ENCODE results near the gene ZC3H12D.

Gene ZC3H12D

DNA sequence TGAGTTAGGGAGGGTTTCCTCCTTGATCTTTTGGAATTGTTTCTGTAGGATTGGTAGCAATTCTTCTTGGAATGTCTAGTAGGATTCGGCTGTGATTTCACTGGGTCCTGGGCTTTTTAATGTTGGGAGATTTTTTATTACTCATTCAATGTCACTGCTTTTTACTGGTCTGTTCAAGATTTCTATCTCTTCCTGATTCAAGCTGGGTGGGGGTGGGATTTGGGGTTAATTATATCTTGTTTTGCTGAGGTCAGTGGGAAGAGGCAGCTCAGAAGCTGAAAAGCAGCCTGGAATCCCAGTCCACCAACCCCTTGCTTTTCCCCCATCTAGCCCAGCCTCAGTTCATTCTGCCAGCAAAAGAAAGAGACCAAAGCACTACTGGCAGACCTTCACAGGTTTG, 45.2 kb downstream of the ZC3H12D start:
- DNase-seq = no peak

GRCh38 chr6:149438855-149439254, 46.0 kb downstream of the ZC3H12D start:
- DNase-seq = no peak

- DNase-seq = no peak
Observed at GRCh38 chr6:149437212-149437611, 47.6 kb downstream of the ZC3H12D start.

GRCh38 chr6:149436647-149437046, 48.2 kb downstream of the ZC3H12D start:
- no peak for DNase-seq

- DNase-seq = no peak
Observed at GRCh38 chr6:149435919-149436586, 48.8 kb downstream of the ZC3H12D start.

- DNase-seq = no peak
Observed at GRCh38 chr6:149433881-149434280, 50.9 kb downstream of the ZC3H12D start.

DNA sequence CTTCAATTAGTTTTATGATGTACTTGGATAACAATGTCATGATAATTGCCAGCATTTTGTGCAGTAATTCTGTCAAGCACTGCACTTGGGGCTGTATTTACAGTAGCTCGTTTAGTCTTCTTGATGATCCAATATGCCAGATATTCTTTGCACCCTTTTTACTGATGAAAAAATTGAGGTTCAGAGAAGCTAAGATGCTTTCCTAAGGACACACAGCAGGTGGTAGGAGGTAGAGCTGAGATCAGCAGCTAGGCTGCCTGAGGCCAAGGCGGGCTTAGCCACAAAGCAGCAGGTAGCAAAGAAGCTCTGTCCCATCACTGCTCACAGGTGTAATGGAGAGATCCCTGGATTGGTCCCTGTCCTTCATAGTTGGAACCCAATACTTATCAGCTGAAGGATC, 51.4 kb downstream of the ZC3H12D start:
- no peak for DNase-seq

GRCh38 chr6:149431905-149432775, 52.7 kb downstream of the ZC3H12D start:
- DNase-seq = peak; percentile 69

DNA sequence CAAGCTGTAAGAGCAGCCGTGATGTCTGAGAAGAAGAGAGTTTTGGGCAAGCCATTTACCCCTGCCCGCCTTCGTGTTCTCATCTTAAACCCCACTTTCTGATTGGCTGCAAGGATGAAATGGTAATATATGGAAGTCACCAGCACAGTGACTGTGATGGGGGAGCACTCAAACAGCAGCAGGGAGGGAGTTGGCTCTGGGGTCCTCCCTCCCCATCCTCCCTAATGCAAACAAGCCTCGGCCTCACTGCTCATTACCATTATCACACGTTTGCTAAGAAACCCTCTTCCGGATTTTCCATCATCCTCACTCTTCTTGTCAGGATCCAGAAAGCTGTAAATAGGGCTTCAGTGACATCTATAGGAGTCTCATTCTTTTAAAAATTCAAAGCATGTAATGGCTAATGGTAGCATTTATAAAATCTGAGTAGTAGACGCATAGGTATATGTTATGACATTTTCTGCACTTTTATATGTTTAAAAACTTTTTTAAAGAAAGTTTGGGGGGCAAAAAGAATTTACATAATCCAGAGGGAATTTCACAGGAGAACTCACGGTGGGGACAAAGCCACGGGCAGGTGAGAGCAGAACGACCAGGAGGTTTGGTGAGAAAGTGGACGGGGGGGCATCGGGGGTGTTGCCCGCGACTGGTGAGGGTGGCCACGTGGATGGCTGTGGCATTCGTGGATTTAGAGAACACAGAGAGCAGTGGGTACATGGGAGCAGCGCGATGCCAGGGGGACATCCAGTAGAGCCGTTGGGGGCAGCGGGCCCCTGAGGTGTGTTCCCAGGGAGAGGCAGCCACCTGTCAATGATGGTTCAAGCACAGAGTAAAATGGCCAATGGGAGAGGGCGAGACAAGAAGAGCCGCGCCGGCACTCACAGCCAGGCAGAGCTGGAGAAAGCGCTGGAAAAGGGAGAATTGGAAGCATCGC, 55.1 kb downstream of the ZC3H12D start:
- DNase-seq = no peak

DNA sequence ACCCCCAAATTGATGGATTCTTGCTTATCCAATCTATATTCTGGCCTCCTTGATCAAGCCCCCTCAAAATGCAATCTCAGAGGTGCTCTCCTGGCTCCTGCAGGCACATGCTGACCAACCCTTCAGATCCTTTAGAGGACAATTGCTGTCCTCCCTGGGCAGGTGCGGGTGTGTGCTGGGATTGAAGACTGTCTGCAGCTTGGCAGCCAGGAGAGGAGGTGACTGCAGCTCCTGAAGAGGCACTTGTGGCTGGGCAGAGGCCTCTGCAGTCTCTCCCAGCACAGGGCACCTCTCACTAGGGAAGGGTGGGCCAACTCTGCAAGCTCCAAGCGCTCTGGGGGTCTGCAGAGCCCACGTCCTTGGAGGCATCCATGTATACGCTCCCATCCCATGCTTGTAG, 56.2 kb downstream of the ZC3H12D start:
- no peak for DNase-seq

- DNase-seq = no peak
Observed at GRCh38 chr6:149425754-149426153, 59.1 kb downstream of the ZC3H12D start.

- DNase-seq = no peak
Observed at GRCh38 chr6:149425224-149425623, 59.6 kb downstream of the ZC3H12D start.

GRCh38 chr6:149423964-149424440, 60.8 kb downstream of the ZC3H12D start:
- no peak for DNase-seq

GRCh38 chr6:149422581-149422980, 62.2 kb downstream of the ZC3H12D start:
- DNase-seq = no peak

GRCh38 chr6:149421132-149421531, 63.7 kb downstream of the ZC3H12D start:
- DNase-seq = no peak

- DNase-seq = no peak
Observed at GRCh38 chr6:149419696-149420404, 65.0 kb downstream of the ZC3H12D start.

DNA sequence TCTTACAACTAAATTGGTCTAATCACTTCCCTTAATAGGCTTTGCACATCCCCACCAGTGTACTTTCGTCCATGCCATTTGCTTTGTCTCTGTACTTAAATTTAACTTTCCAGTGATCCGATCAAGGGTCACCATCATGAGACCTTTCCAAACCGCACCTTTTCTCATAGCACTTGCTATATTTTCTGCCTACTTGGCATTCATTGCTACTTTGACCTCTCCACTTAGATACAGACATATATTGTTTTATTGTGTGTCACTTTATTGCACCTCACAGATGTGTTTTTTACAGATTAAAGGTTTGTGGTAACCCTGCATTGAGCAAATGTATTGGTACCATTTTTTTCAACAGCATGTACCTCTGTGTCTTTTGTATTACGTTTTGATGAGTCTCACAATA, 70.0 kb downstream of the ZC3H12D start:
- no peak for DNase-seq

DNA sequence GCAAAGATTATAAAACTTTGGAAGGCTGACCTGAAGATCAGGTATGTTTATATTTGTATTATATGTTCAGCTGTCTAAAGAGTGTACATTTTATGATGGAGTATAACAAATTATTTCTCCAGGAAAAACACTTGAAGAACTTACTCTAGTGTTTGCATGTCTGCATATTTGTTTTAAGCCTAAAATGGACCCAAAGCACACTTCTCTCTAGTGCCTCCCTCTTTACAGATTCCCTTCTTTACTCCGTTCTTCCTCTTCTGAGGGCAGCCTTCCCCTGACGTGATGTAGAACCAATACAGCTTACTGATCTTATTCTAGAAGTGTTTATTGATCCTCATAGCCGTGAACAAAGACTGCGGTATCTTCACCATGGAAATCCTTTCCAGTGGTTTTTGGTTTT, 70.8 kb downstream of the ZC3H12D start:
- DNase-seq = no peak

DNA sequence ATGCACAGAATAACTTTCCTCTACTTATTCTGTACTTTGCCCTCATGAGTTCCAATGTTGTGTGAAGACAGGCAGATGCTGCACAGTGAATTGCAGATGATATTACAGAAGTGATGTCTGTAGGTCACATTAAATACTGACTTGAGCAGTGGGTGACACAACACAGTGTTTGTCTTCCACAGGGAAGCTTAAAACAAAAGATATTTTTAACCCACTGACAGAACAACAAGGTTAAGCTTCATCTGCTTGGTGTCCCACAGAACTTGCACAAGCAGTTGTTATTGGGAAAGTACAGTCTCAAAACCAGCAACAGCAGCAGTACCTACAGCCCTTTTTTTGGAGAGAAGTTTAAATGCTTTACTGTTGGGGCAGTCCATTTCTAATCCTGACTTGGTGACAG, 74.3 kb downstream of the ZC3H12D start:
- no peak for DNase-seq

DNA sequence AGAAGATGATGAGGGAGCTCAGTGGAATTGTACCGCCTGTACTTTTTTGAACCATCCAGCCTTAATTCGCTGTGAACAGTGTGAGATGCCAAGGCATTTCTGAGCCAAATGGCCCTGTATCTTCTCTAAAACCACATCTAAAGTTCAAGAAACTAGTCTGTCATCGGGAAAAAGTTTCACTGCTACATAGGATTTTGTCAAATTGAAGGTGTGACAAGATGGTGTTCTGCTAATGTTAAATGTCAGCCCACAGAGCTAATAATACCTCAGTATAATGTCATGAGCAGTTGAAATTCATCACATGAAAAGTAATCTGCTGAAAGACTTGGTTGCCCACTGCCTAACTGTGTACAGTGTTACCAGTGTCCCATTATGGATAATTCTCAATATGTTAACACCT, 75.2 kb downstream of the ZC3H12D start:
- no peak for DNase-seq

- no peak for DNase-seq
Observed at GRCh38 chr6:149405823-149406765, 78.7 kb downstream of the ZC3H12D start.

Measured in NCI-H2107 (cell line).